Heart left ventricle (tissue), 13 donors: Measurements from ENCODE around the gene LAMC1.

Source experiments
- POLR2A ChIP-seq, 2 donors: fragments of 450-650 bp; IDR thresholded peaks; one replicate each; pipeline ENCODE4 v1.6.1; 2017; ENCODE audit warnings: antibody characterized with exemption in 2 of 2, mild to moderate bottlenecking in 2 of 2, moderate library complexity in 2 of 2
- TF ChIP-seq, protein P1 (sequence below), 12 donors: fragments of 200-600 bp; sonication (generic) in 4 of 12; IDR thresholded peaks; one replicate each; pipeline versions ENCODE4 v1.5.0 to v1.8.0; 2018 to 2022; ENCODE audit warnings: antibody characterized with exemption in 12 of 12, mild to moderate bottlenecking in 5 of 12
- donor health status: ischemic (EF 13 %, LVEDD 7.1; RV severe dilation, severe dysfunction).
- donor health status: DM: no; HTN: yes; CAD: no.
- donor health status: DM: no; HTN: no; CAD: no.
- donor health status: ischemic (EF 25% LVEDD 6.9; RV normal size, moderate dysfunction).
- donor health status: ischemic (EF 25% LVEDD 5.7; RV mildly dilated, moderate dysfunction).
- donor health status: ischemic (EF 35%, LVEDD 5.7; RV mildly dilated, moderate dysfunction).
- donor health status: nonischemic (EF 11% LVEDD 7.7; RV severe dilation, severe dysfunction).
- donor health status: DM: yes; HTN: yes; CAD: no.
- donor health status: PGD.
- donor health status: ischemic (EF 29% LVEDD 5.4; RV normal size, mild dysfunction).
- donor health status: nonischemic (EF 23%, LVEDD 6.1; RV moderate dilation, normal function).

GRCh38 chr1:183002267-183002666, 21.0 kb upstream of the LAMC1 start:
- TF ChIP-seq, protein P1, sequence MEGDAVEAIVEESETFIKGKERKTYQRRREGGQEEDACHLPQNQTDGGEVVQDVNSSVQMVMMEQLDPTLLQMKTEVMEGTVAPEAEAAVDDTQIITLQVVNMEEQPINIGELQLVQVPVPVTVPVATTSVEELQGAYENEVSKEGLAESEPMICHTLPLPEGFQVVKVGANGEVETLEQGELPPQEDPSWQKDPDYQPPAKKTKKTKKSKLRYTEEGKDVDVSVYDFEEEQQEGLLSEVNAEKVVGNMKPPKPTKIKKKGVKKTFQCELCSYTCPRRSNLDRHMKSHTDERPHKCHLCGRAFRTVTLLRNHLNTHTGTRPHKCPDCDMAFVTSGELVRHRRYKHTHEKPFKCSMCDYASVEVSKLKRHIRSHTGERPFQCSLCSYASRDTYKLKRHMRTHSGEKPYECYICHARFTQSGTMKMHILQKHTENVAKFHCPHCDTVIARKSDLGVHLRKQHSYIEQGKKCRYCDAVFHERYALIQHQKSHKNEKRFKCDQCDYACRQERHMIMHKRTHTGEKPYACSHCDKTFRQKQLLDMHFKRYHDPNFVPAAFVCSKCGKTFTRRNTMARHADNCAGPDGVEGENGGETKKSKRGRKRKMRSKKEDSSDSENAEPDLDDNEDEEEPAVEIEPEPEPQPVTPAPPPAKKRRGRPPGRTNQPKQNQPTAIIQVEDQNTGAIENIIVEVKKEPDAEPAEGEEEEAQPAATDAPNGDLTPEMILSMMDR (IDR thresholded peaks at IDR 0.05): no peak
- TF ChIP-seq POLR2A (IDR thresholded peaks at IDR 0.05): no peak
